NCI-H460 (cell line): ENCODE measurements around the gene LHFPL3. TPM values are rescaled to one million over a fixed set of nuclear protein-coding genes. Genes with fewer than 3 reads are reported as not detected.

Source experiments
- DNase-seq: peaks from one replicate; pipeline ENCODE4 v3.0.0-alpha.2; 2016; ENCODE audit warnings: low read depth; ENCODE audit errors: extremely low read depth
- total RNA-seq: library from RNA; depleted of rRNA; stranded (reverse); fragments of >200 nt; shearing (Covaris generic); gene quantifications from 2 replicates; pipeline ENCODE4 v1.2.3, GENCODE V29; 2014

The LHFPL3 gene
- total RNA-seq, 1 experiment from 2014 or later, result not detected

- no peak for DNase-seq
These were observed 497.7 kb downstream of the LHFPL3 start for GRCh38 chr7:104826135-104826534.

GRCh38 chr7:104836976-104837375, 508.6 kb downstream of the LHFPL3 start:
- DNase-seq, result no peak

- DNase-seq, result no peak
These were observed 510.3 kb downstream of the LHFPL3 start for GRCh38 chr7:104838537-104839299.

GRCh38 chr7:104839842-104840241, 511.4 kb downstream of the LHFPL3 start:
- DNase-seq, result no peak

GRCh38 chr7:104841798-104842197, 513.4 kb downstream of the LHFPL3 start:
- DNase-seq, result no peak

GRCh38 chr7:104843198-104843597, 514.8 kb downstream of the LHFPL3 start:
- no peak for DNase-seq

GRCh38 chr7:104845557-104845956, 517.2 kb downstream of the LHFPL3 start:
- no peak for DNase-seq

GRCh38 chr7:104846731-104847130, 518.3 kb downstream of the LHFPL3 start:
- no peak for DNase-seq

- peak; percentile 62 for DNase-seq
These were observed 520.0 kb downstream of the LHFPL3 start for GRCh38 chr7:104848138-104848990.

- no peak for DNase-seq
These were observed 522.0 kb downstream of the LHFPL3 start for GRCh38 chr7:104850374-104850773.

GRCh38 chr7:104851268-104851667, 522.9 kb downstream of the LHFPL3 start:
- no peak for DNase-seq

- no peak for DNase-seq
These were observed 524.0 kb downstream of the LHFPL3 start for GRCh38 chr7:104852386-104852785.

- no peak for DNase-seq
These were observed 527.5 kb downstream of the LHFPL3 start for GRCh38 chr7:104855861-104856260.

- DNase-seq, result no peak
These were observed 529.3 kb downstream of the LHFPL3 start for GRCh38 chr7:104857458-104858425.

GRCh38 chr7:104859754-104860426, 531.5 kb downstream of the LHFPL3 start:
- no peak for DNase-seq

- no peak for DNase-seq
These were observed 533.5 kb downstream of the LHFPL3 start for GRCh38 chr7:104861729-104862390.

- peak; percentile 30 for DNase-seq
These were observed 534.3 kb downstream of the LHFPL3 start for GRCh38 chr7:104862719-104863118.

- DNase-seq, result no peak
These were observed 545.0 kb downstream of the LHFPL3 start for GRCh38 chr7:104873401-104873800.

- DNase-seq, result no peak
These were observed 550.2 kb downstream of the LHFPL3 start for GRCh38 chr7:104878577-104878976.
